Stimulated activated CD4-positive, alpha-beta T cell treated with anti-CD3 and anti-CD28 coated beads, Interleukin-4, amount 100 ng/mL, for 1 hour (primary cell): Measurements from ENCODE around the gene ASCC2.
"Not testable (repeated sequence)": the region's sequence is repeated elsewhere in the genome, so short reads cannot be mapped to it uniquely, and the experiment has no call there.

Source experiments
- DNase-seq: peaks from one replicate; pipeline ENCODE4 v3.0.0-alpha.2; 2020

Gene ASCC2

DNA sequence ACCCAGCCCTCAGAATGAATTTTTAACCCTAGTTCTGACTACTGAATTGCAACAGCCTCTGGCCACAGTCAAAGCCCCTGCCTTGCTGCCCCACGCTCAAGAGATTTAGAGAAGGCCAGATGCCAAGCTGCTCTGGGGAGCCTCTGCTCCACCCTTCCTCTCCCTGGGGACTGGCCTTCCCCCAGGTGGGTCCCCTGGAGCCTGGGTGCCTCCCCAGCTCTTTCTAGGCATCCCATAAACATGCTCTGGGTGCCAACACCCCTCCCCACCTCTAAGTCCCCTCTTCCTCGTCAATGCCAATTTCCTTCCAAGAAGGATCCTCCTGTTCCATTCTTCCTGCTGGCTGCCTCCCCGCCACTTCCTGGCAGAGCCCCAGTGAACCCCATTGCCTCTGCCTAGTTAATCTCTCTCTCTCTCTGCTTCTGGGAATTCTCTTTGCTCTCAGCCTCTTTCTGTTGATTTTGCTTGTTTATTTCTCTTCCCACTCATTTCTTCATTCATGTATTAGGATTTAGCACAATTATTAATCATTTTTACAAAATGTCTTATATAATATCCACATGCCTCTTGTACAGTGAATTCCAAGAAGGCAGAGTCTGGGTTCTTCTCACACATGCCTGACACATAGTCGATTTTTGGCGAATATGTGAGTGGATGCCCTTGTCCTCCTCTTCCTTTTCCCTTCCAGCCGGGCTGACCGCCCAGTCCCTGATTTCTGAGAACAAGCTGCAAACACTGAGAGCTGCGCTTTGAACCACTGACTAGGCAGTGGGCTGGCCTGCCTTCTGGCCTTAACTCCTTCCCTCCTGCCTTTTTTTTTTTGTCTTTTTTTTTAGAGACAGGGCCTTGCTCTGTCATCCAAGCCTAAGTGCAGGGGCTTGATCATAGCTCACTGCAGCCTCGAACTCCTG lies 53.4 kb downstream of the ASCC2 start:
- no peak for DNase-seq

DNA sequence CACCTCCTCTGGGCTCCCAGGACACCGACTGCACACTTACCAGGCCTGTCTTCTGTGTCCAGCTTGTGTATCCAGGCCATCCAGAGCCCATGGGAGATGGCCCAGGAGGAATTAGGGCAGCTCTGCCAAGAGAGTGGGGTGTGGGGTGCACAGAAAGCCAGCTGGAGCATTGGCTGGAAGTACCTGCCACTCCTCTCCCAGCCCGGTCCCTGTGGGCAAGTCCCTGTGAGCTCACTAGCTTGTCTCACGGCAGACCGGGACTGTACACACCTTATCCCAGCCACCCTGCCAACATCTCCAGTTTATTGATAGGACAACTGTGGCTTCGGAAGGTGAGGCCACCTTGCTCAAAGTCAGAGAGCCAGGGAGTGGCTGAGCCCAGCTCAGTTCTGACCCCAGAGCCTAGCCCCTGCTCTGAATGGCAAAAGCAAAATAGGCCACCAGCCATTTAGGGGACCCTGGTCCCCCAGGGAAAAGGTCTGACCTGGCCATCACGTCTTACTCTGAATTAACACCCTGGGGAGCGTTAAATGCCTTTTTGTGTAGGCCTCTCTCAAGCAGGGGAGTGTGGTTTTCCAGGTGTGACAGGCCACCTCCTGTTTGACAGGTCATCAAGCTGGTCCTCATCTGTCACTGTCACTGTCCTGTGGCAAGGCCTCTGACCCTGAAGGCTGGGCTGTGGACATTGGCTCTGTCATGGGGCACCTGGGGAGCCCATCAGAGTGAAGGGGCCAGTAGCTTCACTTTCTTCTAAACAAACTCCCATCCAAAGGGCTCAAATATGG lies 55.8 kb downstream of the ASCC2 start:
- DNase-seq, result no peak

DNA sequence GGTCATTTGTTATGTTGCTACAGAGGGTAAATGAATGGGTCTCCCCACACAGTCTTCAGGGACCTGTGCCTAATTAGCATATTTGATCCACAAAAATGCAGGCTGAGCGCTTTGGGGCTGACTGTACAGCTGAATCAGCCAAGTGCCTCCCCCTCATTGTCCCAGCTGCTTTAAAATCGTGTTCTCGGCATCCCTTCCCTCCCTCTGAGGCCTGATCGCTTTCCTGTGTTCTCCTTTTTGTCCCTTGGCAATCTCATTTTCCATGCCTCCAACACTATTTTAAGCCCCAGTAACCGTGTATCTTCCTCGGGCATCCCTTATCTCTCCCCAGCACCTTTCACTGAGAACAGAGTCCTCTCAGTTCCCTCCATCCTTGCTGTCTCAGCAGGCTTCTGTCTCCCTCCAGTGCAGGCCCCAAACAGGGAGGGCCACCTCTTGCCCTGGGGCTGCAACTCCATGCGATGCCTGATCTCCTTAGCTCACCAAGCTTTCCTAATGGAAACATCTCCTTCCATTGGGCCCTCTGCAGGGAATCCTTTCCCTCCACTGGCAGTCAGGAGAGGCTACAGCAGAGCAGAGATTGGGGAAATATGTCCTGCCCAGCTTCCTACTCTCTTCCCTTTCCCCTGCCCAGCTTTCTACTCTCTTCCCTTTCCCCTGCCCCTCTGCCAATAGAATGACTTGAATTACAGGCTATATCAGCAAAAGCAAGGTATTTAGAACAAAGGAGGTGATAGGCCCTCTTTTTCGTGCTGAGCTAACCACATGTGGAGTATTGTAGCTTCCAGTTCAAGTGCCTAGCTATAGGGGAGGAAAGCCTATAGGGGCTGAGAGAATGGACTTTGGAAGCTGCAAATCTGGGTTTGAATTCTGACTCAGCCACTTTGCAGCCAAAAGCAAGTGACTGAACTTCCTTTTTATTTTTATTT lies 57.1 kb downstream of the ASCC2 start:
- no peak for DNase-seq

DNA sequence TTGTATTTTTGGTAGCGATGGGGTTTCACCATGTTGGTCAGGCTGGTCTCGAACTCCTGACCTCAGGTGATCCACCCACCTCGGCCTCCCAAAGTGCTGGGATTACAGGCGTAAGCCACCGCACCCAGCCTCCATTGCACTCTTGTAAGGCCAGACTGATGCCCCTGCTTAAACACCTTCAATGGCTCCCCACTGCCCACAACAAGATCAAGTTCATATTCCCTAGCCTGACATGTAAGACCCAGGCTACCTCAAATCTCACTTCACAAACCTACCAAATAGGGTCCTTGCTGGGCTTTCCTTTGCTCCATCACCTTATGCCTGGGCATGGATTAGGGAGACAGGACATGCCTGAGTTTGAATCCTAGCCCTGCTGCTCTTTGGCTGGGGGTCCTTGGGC lies 57.9 kb downstream of the ASCC2 start:
- DNase-seq, result no peak

DNA sequence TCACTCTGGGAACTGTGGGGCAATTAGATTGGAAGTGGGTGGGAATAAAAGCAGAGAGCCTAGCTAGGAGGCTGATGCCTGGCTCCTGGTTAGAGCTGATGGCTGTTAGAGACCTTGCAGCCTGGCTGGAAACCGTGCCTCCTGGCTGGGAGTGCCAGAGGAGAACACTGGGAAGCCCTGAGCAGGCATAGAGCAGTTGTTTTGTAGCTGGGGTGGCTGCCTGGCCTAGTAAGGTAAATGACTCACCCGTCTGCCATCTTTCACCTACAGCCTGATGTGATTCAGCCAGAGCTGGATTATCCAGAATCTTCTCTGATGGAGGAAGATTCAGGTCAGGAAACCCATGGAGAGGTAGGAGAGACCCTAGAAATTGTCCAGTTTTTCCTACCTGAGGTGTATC lies 64.8 kb downstream of the ASCC2 start:
- no peak for DNase-seq

DNA sequence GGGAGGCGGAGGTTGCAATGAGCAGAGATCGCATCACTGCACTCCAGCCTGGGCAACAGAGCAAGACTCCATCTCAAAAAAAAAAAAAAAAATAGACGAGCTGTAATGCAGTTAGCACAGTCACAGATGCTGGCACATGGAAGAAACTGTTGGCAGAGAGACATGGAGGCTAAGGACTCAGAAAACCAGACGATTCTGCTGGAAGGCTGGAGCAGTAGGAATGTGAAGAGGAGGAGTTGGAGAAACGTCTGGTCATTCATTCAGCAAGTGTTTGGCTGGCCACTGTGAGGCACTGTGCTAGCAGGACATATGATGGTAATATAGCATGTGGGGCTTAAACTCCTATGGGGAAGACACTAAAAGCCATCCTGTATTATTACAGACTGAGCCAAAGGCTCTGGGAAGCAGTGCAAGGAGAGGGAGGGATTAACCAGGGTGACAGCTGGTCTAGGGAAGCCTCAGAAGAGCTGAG lies 65.9 kb downstream of the ASCC2 start:
- no peak for DNase-seq

DNA sequence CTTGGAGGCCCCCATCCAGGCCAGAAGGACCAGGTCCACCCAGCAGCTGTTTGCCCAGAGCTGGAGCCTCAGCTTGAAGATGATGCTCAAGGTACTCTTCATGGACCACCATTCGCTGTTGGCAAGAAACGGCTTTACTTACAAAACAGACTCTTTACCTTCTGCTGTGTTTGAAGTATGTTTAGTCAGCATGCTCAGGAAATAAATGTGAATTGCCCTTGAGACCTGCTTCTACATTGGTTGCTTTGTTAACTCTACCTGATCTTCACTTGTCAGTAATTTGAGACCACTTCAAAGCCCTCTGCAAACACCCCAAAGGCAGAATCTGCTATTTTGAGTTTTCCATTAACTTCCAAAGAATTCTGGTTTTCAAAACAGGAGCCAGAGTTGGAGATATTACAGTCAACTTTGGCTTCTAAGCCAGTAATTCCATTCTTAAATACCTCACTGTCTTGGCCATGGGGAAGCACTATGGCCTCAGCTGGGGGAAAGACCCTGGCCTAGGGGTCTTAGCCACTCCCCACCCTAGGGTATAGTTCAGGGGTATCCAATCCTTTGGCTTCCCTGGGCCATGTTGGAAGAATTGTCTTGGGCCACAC lies 68.3 kb downstream of the ASCC2 start:
- DNase-seq, result no peak

DNA sequence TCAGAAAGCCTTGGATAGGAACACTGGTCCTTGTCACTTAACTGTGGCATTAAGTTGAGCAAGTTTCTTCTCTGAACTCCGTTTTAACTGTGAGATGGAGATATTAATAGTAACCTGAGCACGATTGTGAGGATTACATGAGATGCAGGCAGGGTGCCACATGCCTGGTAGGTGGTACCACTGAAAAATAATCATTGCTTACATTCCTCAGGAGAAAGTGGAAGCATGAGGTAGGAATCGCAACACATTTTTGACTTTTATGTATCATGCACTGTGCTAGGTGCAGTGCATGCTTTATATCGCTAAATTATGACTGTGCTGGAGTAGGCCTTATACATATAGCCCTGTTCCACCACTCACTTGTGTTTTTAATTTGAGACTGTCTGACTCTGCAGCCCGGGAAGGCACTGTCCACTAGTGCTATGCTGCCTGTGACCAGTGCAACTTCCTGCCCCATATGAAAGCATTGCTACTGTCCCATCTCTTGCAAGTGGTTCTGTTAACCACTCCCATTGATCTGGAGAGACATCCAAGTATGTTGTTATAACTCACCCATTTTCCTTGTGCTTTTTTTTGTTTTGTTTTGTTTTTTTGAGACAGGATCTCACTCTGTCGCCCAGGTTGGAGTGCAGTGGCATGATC lies 69.9 kb downstream of the ASCC2 start:
- no peak for DNase-seq

DNA sequence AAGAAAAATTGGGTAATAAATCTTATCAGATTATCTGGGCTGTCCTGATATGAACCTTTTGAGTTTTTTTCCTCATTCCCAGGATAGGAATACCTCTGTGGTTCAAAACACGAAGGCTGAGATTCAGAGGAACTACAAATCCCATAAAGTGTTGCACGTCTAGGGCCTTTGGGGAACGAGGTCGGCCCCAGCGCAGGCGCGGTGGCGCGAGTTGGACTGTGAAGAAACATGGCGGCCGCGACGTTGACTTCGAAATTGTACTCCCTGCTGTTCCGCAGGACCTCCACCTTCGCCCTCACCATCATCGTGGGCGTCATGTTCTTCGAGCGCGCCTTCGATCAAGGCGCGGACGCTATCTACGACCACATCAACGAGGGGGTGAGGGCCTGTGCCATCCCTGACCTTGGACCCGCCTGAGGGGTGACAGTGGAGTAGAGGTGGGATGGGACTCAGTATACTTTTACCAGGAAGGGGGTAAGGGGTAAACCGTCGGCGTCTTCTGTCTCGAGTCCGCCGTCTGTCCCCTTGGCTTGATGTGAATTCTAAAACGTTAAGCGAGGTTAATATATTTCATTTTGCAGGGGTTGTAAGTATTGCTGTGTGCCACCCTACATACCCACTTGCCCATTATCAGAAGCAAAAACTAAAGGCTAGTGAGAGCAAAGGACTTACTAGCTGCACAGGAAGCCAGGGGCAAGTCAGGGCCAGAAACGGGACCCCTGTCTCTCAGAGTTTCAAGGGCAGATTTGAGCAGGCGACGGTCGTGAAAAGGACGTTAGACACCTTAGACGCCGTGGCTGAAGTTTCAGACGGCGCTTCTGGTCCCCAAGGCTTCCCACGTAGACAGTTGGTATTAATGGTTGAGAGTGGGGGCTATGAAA lies 70.7 kb downstream of the ASCC2 start, which contains the start of gene UQCR10:
Gene UQCR10 (plus strand): TSS at position 199 of the 881 bp plus-strand sequence. CDS start 30 bp downstream, at position 229.
- peak; percentile 96 for DNase-seq

DNA sequence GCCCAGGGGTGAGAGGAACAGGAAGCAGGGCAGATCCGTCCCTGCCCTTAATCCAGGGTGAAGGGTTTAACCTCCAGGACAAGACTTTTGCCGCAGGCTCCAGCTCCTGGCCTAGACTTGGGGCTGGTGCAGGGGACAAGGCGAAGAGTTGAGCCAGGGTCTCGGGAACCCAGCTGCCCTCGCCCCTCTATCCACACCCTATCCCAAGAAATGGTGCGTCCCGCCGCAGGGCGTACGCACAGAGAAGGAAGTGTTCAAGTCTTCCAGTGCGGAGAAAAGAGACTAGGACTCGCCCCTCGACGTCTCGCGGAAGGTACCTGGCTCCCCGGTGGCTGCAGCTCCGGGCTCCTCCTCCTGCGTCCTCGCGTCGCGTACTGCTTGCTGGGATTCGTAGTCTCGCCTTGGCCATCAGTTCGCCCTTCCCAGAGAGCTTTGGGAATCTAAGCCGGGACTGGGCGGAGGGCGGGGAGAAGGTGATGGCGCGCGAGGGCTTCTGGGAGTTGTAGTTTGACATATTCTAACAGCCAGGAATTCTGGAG lies 71.4 kb downstream of the ASCC2 start, which contains the start of gene ZMAT5:
Gene ZMAT5 (minus strand): TSS at position 376 of the 539 bp plus-strand sequence. CDS start 18,463 bp downstream, outside the sequence.
- peak; percentile 89 for DNase-seq

DNA sequence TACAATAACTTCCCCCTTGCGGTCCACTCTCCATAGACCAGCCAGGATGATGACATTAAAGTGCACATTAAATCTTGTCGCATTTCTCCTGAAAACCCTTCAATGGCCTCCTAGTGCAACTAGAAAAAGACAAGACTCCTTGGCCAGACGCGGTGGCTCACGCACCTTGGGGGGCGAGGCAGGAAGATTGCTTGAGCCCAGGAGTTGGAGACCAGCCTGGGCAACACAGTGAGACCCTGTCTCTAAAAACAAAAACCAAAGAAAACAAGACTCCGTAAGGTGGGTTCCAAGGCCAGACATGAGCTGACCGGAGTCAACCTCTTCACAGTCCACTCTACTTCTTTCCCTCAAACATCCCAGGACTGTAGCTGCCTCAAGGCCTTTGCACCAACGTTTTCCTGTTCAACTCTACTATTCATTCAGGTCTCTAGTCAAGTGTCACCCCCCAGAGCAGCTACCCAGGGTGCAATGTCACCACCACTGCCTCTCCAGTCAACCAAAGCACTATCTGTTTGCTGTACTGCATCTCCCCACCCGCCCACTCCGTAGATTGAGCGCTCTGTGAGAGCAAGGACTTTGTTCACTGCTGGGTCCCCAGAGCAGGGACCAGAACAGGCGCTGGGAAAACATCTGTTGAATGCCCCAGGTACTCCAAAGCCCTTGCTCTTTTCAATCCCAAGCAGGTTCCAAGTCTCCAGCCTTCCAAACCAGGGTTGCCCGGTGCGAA lies 72.0 kb downstream of the ASCC2 start:
- peak; percentile 9 for DNase-seq

DNA sequence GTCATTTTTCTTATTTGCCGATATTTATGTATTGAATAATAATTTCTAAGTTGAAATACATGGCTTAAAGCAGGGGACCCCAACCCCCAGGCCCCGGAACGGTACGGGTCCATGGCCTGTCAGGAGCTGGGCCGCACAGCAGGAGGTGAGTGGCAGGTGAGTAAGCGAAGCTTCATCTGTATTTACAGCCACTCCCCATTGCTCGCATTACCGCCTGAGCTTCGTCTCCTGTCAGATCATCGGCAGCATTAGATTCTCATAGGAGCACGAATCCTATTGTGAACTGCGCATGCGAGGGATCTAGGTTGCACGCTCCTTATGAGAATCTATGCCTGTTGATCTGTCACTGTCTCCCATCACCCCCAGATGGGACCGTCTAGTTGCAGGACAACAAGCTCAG lies 75.8 kb downstream of the ASCC2 start:
- no peak for DNase-seq

DNA sequence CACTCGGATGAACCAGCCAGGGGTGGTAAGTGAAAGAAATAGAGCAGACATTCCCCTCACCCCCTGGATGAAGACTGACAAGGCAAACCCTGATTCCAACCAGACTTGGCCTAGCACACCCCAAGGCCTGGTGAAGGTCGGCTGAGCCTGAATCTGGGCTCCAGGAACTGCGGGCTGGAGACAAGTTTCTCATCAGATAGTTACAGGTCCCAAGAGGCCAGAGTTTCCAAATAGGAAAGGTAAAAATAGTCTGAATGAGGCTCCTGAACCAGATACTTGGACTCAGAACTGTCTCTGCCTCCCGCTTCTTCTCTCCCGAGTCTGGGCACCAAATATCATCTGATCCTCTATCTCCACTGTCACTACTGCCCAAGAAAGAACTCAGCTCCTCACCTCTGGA lies 79.1 kb downstream of the ASCC2 start:
- no peak for DNase-seq

DNA sequence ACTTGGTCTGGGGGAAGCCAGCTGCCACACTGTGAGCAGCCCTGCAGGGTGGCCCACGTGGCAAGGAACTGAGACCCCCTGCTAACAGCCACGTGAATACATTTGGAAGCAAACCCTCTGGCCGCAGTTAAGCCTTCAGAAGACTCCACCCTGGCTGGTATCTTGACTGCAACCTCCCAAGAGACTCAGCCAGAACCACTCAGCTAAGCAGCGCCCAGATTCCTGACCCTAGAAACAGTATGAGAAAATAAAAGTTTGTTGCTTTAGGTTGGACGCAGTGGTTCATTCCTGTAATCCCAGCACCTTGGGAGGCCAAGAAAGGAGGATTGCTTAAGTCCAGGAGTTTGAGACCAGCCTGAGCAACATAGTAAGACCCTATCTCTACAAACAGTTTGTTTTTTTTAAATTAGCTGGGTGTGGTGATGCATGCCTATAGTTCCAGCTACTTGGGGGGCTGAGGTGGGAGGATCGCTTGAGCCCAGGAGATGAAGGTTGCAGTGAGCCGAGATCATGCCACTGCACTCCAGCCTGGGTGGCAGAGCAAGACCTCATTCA lies 79.9 kb downstream of the ASCC2 start:
- DNase-seq, result no peak

DNA sequence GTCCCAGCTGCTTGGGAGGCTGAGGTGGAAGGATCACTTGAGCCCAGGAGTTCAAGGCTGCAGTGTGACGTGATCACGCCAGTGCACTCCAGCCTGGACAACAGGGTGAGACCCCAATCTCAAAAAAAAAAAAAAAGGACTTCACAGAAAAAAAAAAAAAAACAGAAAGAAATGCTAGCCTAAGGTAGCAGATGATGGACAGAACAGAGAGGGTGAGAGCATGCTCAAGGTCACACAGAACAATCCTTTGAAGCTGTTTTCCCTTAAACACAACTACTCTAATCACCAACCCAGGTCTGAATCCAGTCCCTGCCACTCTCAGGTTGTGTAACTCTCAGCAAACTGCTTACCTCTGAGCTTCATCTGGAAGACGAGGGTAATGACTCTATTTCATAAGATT lies 81.0 kb downstream of the ASCC2 start:
- DNase-seq, result no peak

DNA sequence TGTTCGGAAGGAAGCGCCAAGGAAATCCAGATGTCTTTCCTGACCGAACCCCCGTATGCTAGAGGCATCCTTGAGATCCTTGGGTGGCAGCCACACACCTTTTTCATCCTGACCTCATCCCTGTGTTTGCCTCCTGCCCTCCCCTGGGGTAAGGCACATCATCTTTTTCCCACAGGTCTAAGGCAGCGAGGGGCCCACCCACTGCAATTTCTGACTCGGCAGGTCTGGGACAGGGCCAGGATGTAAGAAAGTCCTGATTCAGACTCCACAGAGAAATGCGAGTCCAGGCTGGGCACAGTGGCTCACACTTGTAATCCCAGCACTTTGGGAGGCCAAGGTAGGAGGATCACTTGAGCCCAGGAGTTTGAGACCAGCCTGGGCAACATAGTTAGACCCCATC lies 81.7 kb downstream of the ASCC2 start:
- DNase-seq, result no peak

DNA sequence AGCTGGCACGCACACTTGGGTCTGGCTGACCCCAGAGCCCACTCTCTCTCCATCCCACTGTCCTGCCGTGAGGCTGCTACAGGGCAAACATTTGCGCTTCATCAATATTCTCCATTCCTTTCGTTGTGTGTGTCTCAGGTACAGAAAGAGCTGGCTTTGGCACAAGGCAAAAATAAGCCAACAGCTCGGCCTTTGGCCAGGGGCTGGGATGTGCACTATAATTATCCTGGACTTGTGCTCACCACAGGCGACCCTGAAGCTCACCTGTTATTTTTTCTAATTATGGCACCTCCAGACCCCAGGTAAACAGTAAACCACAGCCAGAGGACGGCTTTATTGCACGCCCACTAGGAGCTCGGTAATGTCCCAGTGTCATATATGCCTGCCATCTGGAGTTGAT lies 82.2 kb downstream of the ASCC2 start:
- DNase-seq, result no peak

DNA sequence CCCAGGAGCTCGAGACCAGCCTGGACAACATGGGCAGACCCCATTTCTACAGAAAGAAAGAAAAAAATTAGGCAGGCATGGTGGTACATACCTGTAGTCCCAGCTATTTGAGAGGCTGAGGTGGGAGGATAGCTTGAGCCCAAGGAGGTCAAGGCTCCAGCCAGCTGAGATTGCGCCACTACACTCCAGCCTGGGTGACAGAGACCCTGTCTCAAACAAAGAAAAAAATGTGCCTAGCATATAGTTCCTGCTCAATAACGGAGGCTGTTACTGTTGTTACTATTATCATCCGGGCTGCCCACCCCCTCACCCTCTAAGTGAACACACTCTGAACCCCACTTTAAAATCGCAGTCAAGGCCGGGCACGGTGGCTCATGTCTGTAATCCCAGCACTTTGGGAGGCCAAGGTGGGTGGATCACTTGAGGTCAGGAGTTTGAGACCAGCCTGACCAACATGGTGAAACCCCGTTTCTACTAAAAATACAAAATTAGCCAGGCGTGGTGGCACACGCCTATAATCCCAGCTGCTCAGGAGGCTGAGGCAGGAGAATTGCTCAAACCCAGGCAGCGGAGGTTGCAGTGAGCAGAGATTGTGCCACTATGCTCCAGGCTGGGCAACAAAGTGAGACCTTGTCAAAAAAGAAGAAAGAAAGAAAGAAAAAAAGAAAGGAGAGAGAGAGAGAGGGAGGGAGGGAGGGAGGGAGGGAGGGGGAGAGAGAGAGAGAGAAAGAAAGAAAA lies 83.2 kb downstream of the ASCC2 start:
- DNase-seq, result not testable (repeated sequence)
